Gastrocnemius medialis (tissue), 4 donors: ENCODE measurements around the gene FLT4.

ENCODE experiments used
- POLR2A ChIP-seq, 2 donors: fragments of 450-650 bp; IDR thresholded peaks; one replicate each; pipeline ENCODE4 v1.6.1; 2017; ENCODE audit warnings: antibody characterized with exemption in 2 of 2, mild to moderate bottlenecking in 2 of 2, moderate library complexity in 2 of 2
- TF ChIP-seq, protein P1 (sequence below), 5 experiments: fragments of 450-650 bp in 3 of 5; fragments of 200-600 bp in 2 of 5; sonication (generic) in 2 of 5; IDR thresholded peaks in 4 of 5; conservative IDR thresholded peaks in 1 of 5; 1 replicate in 4 of 5; 2 replicates in 1 of 5; pipeline ENCODE4 v1.5.1; 2016 to 2019; ENCODE audit warnings: antibody characterized with exemption in 5 of 5, mild to moderate bottlenecking in 3 of 5, moderate library complexity in 3 of 5

DNA sequence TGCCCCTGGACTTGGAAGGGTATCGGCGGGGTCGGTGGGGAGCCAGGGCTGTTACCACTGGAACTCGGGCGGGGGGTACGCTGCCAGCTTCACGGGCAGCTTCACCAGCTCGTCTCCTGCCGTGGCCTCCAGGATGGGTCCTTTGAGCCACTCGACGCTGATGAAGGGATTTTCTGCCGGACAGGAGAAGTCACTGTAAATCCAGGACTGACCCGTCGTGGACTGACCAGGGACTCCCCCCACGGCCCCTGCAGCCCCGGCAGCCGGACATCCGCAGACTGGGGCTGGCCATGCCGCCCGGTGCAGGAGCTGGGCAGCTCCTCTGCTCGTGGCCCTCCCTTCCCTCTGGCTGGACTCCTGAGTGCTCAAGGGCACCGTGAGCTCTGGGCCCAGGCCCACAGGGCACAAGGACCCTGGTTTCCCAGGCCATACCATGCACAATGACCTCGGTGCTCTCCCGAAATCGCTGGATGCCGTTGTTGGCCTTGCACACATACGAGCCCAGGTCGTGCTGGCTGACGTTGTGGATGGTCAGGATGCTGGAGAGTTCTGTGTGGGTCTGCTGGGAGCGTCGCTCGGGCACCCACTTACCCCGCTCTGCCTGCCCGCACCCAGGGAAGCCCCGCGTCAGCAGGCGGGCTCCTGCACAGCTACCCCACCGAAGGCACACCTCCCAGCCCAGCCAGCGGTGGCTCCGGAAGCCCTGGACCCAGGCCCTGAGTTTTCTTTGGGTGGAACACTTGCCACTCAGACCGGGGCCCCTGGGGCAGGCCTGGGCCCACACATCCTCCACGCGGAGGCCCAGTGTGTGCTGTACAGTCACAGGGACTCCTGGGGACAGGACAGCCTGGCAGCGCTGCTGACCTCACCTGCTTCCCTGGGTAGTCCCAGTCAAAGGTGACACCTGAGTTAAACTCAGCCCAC is 20.3 kb downstream of the FLT4 start:
- TF ChIP-seq, protein P1, sequence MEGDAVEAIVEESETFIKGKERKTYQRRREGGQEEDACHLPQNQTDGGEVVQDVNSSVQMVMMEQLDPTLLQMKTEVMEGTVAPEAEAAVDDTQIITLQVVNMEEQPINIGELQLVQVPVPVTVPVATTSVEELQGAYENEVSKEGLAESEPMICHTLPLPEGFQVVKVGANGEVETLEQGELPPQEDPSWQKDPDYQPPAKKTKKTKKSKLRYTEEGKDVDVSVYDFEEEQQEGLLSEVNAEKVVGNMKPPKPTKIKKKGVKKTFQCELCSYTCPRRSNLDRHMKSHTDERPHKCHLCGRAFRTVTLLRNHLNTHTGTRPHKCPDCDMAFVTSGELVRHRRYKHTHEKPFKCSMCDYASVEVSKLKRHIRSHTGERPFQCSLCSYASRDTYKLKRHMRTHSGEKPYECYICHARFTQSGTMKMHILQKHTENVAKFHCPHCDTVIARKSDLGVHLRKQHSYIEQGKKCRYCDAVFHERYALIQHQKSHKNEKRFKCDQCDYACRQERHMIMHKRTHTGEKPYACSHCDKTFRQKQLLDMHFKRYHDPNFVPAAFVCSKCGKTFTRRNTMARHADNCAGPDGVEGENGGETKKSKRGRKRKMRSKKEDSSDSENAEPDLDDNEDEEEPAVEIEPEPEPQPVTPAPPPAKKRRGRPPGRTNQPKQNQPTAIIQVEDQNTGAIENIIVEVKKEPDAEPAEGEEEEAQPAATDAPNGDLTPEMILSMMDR (IDR thresholded peaks at IDR 0.05 in 4 of 5, conservative IDR thresholded peaks at IDR 0.05 in 1 of 5), result no peak
- no peak for TF ChIP-seq POLR2A (IDR thresholded peaks at IDR 0.05)
